Gastroesophageal sphincter (tissue), 4 donors: ENCODE results near the gene TMEM178A. TPM values are rescaled to one million over a fixed set of nuclear protein-coding genes. Genes with fewer than 3 reads are reported as not detected.
A peak's percentile ranks its signal among the peaks of the same experiment; 100 is the strongest.

Source experiments
- ATAC-seq: fragments of 150-250 bp; one replicate; pipeline ENCODE4 v1.9.1; 2016; ENCODE audit warnings: mild to moderate bottlenecking, moderate library complexity
- H3K27ac ChIP-seq, 4 donors: fragments of 200-600 bp; sonication (generic) in 3 of 4; 1 replicate in 3 of 4; 2 replicates in 1 of 4; pipeline ENCODE4 v1.5.1; 2016 to 2019
- H3K27me3 ChIP-seq: fragments of 200-600 bp; sonication (generic); one replicate; pipeline ENCODE4 v1.5.1; 2019
- H3K36me3 ChIP-seq, 2 donors: fragments of 200-600 bp; sonication (generic); one replicate each; pipeline ENCODE4 v1.5.1; 2019; ENCODE audit warnings: control low read depth in 1 of 2
- H3K4me1 ChIP-seq, 3 donors: fragments of 200-600 bp; sonication (generic); 1 replicate in 2 of 3; 2 replicates in 1 of 3; pipeline ENCODE4 v1.5.1; 2016 to 2019; ENCODE audit warnings: control low read depth in 2 of 3
- H3K4me3 ChIP-seq, 2 donors: fragments of 200-600 bp; sonication (generic); one replicate each; pipeline ENCODE4 v1.5.1; 2019; ENCODE audit warnings: mild to moderate bottlenecking in 1 of 2, moderate library complexity in 1 of 2
- H3K9me3 ChIP-seq, 3 donors: fragments of 200-600 bp; sonication (generic); one replicate each; pipeline ENCODE4 v1.5.1; 2017 to 2019; ENCODE audit warnings: control low read depth in 2 of 3
- EP300 ChIP-seq: sonication (generic); formaldehyde crosslinking; IDR thresholded peaks from one replicate; pipeline ENCODE4 v1.6.1; 2017; ENCODE audit warnings: antibody characterized with exemption, mild to moderate bottlenecking
- POLR2A ChIP-seq, 2 donors: fragments of 450-650 bp; IDR thresholded peaks; one replicate each; pipeline ENCODE4 v1.6.1; 2017; ENCODE audit warnings: antibody characterized with exemption in 2 of 2, mild to moderate bottlenecking in 2 of 2, moderate library complexity in 1 of 2
- POLR2AphosphoS5 ChIP-seq: sonication (generic); formaldehyde crosslinking; IDR thresholded peaks from one replicate; pipeline ENCODE4 v1.6.1; 2017; ENCODE audit warnings: antibody characterized with exemption
- WGBS, 2 donors: methylation state at CpG; one replicate each; pipeline ENCODE4 v1.1.5; 2018; ENCODE audit warnings: low coverage in 1 of 2; 5-methylcytosine and 5-hydroxymethylcytosine counted together
- total RNA-seq, 4 donors: library from RNA; depleted of rRNA; stranded (reverse); fragments of >200 nt; gene quantifications; one replicate each; pipeline ENCODE4 v1.1.0, GENCODE V29; 2016
- TF ChIP-seq, protein P1 (sequence below), 4 experiments: fragments of 200-600 bp in 2 of 4; fragments of 450-650 bp in 2 of 4; sonication (generic) in 1 of 4; IDR thresholded peaks; one replicate each; pipeline ENCODE4 v1.5.1; 2017 to 2019; ENCODE audit warnings: antibody characterized with exemption in 4 of 4, mild to moderate bottlenecking in 2 of 4, moderate library complexity in 2 of 4

Gene TMEM178A
- total RNA-seq, 4 donors from 2014 or later: 3.4 to 14.6 (median 4.8) TPM

DNA sequence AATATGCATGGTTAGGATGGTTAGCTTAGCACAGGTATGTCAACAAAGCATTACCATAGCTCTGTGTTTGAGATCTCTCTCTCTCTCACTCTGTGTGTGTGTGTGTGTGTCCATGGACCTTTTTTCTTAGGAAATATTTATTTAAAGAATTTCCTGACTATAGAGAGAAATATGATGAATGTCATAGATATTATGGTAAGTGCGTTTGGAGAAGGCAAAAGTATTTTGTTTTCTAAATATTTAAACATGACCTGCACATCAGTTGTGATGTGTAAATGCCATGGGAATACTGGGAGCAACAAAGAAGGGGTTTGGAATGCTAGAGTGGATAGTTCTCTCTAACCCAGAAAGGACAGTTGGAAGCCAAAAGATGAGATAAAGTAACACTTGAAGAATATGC is 3.9 kb upstream of the TMEM178A start:
- no peak for TF ChIP-seq POLR2AphosphoS5
- no peak for TF ChIP-seq EP300
- no peak for TF ChIP-seq POLR2A (IDR thresholded peaks at IDR 0.05)
- TF ChIP-seq, protein P1, sequence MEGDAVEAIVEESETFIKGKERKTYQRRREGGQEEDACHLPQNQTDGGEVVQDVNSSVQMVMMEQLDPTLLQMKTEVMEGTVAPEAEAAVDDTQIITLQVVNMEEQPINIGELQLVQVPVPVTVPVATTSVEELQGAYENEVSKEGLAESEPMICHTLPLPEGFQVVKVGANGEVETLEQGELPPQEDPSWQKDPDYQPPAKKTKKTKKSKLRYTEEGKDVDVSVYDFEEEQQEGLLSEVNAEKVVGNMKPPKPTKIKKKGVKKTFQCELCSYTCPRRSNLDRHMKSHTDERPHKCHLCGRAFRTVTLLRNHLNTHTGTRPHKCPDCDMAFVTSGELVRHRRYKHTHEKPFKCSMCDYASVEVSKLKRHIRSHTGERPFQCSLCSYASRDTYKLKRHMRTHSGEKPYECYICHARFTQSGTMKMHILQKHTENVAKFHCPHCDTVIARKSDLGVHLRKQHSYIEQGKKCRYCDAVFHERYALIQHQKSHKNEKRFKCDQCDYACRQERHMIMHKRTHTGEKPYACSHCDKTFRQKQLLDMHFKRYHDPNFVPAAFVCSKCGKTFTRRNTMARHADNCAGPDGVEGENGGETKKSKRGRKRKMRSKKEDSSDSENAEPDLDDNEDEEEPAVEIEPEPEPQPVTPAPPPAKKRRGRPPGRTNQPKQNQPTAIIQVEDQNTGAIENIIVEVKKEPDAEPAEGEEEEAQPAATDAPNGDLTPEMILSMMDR (IDR thresholded peaks at IDR 0.05): no peak
- ATAC-seq: no peak
- H3K9me3 ChIP-seq: no peaks in the 10 kb centered on the region
- no peaks in the 10 kb centered on the region for H3K36me3 ChIP-seq
- no peak overlapping the region for H3K4me3 ChIP-seq
- no peak overlapping the region for H3K27ac ChIP-seq
- H3K4me1 ChIP-seq: peaks cover 0 to 15% (median 3%) of the 10 kb centered on the region in 3 donors
- H3K27me3 ChIP-seq: peaks cover 14% of the 10 kb centered on the region
- 0 to 5% methylated on average over 1 of the region's 1 CpG for WGBS, 2 donors

DNA sequence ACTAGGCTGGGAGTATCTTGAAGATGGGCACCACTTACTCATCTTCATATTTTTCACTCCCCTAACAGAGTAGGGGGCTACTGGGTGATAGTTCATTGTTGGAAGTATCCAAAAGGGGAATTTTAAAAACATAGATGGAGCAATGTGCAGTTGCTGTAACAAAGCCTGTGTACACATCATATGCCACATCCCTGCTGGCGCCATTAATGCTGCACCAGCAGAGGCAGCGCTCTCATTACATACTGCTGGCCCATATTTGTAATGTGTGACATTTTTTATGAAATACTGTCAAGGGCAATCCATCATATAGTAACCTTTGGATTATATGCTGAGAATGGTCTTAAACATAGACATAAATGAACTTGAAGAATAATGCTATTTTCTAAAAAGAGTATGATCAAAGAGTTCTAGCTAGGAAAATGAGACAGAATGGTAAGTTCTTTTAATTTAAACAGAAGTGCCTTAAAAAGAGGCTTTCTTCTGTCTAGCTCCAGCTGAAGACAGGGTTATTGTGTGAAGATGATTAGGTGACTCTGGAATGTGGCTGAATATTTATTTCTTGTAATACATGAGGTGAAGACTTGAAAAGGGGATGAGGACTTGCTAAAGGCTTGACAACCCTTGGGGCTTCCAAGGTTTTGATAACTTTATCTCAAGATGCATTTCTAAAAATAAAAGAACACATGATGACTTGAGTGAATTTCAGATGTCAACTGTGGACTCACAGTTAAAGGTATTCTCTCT is 2.4 kb upstream of the TMEM178A start:
- no peaks in the 10 kb centered on the region for H3K36me3 ChIP-seq
- no peaks in the 10 kb centered on the region for H3K9me3 ChIP-seq
- WGBS, 2 donors: 100% methylated on average over 1 of the region's 2 CpGs; no CpG with 5 or more reads in 1 of the 2 donors
- H3K27ac ChIP-seq: no peak overlapping the region
- TF ChIP-seq POLR2AphosphoS5 (no peak), POLR2A (IDR thresholded peaks at IDR 0.05) (no peak), EP300 (no peak)
- TF ChIP-seq, protein P1 (IDR thresholded peaks at IDR 0.05): no peak
- no peak overlapping the region for H3K4me3 ChIP-seq
- peaks cover 0 to 24% (median 6%) of the 10 kb centered on the region in 3 donors for H3K4me1 ChIP-seq
- no peak for ATAC-seq
- H3K27me3 ChIP-seq: peaks cover 28% of the 10 kb centered on the region

DNA sequence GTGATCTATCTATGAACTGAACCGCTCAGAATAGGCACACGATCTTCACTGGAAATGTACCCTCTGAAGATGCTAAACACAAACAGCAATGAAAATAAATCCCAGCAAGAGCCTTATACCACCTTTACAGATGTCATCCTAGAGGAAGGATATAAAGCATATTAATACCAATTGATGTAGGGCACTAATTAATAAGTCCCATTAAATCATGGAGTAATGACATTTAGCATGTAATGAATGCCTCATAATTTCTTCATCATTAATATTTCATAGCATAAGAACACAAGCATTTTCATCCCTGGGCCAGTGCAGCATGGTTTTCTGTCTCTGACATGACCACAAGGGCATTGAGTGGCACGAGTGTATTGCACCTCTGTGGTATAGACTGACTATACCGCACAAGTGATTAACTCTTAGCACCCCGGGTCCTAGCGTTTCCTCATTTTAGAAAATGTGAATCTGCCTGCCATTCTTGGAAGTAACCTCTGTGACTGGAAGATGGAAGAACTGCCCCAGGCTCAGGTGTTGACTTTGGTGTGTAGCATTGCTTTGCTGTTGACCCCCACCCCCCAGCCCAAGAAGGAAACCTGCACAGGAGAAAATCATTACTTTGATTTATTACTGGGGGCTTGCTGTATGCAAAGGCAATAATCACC is 1.4 kb upstream of the TMEM178A start:
- Histone ChIP-seq H3K4me1 (peaks cover 0 to 24% (median 6%) of the 10 kb centered on the region in 3 donors), H3K27me3 (peaks cover 38% of the 10 kb centered on the region), H3K36me3 (no peaks in the 10 kb centered on the region), H3K27ac (no peak overlapping the region), H3K4me3 (no peak overlapping the region), H3K9me3 (no peaks in the 10 kb centered on the region)
- WGBS, 2 donors: 68 to 78% methylated on average over 4 to 5 of the region's 6 CpGs
- no peak for ATAC-seq
- no peak for TF ChIP-seq POLR2A (IDR thresholded peaks at IDR 0.05)
- no peak for TF ChIP-seq EP300
- TF ChIP-seq, protein P1 (IDR thresholded peaks at IDR 0.05): no peak
- no peak for TF ChIP-seq POLR2AphosphoS5

DNA sequence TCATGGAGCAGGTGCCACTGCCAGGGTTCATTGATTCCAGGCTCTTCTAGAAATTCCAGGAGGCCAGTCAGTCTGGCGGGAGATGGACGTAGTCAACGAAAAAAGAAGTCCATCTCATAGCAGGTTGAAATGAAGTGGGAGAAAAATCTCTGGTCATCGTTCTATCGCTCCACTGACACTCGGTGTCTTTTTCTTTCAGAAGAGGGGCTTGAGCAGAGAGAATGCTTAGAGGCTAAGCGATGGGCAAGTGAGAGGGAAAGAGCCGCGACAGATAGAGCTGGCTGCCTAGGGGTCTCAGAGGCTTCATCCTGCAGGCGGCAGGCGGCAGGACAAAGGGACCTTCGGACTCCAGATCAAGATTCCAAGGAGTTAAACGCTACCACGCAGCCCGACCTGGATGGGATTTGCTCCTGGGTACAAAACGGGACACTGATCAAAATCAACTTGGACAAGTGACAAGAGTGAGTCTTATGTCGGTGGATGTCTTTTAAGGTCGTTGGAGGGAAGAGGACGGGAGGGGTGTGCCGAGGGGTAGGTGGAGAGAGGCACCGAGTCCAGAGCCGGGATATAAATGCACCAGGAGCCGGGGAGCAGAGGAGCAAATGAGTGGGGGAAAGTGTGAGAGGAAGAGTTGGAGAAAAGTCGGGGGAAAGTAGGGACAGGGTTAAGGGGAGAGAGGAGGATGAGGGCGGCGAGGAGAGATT is 677 bp upstream of the TMEM178A start:
- H3K9me3 ChIP-seq: no peaks in the 10 kb centered on the region
- H3K27ac ChIP-seq: peak overlapping the region in 1 of 4 donors; percentile 62
- no peak for TF ChIP-seq POLR2AphosphoS5
- TF ChIP-seq, protein P1 (IDR thresholded peaks at IDR 0.05): no peak
- no peak for TF ChIP-seq POLR2A (IDR thresholded peaks at IDR 0.05)
- TF ChIP-seq EP300: no peak
- no peak for ATAC-seq
- peaks cover 0 to 24% (median 6%) of the 10 kb centered on the region in 3 donors for H3K4me1 ChIP-seq
- no peaks in the 10 kb centered on the region for H3K36me3 ChIP-seq
- H3K4me3 ChIP-seq: peak overlapping the region in 1 of 2 donors; percentile 68
- WGBS, 2 donors: 55 to 73% methylated on average over 3 to 21 of the region's 26 CpGs
- peaks cover 45% of the 10 kb centered on the region for H3K27me3 ChIP-seq
